ENCODE measurements around the gene IGHMBP2. TPM values are rescaled to one million over a fixed set of nuclear protein-coding genes. Genes with fewer than 3 reads are reported as not detected.

Gene IGHMBP2
- total and polyA plus RNA-seq, 2 experiments from 2014 or later = 14.3 to 27.7 TPM

- no peak overlapping the region for H2AFZ ChIP-seq
- H3K27me3 Mint-ChIP-seq (ENCODE audit: insufficient read depth, low read depth, poor library complexity) = peaks cover 8% of the 10 kb centered on the region
- peaks cover 6% of the 10 kb centered on the region; the same call in 1 of the 2 replicates for H3K4me1 ChIP-seq (ENCODE audit: insufficient read depth)
- no peak overlapping the region for H3K27ac Mint-ChIP-seq
- no peak overlapping the region for H3K27ac ChIP-seq (ENCODE audit: low read depth)
- H4K20me1 ChIP-seq (replicated peaks; ENCODE audit: insufficient read depth) = peaks cover 32% of the 10 kb centered on the region
- no peaks in the 10 kb centered on the region for H3K79me2 ChIP-seq (replicated peaks; ENCODE audit: insufficient read depth)
- DNase-seq (ENCODE audit: low spot score) (no peak), ATAC-seq (no peak)
- H3K36me3 ChIP-seq (ENCODE audit: insufficient read depth) = peaks cover 26% of the 10 kb centered on the region
- H3K4me3 ChIP-seq = no peak overlapping the region
- no peaks in the 10 kb centered on the region for H3K9me3 Mint-ChIP-seq
- peaks cover 59% of the 10 kb centered on the region for H3K36me3 Mint-ChIP-seq (ENCODE audit: low read depth)
- no peak overlapping the region for H3K4me3 Mint-ChIP-seq
- no peaks in the 10 kb centered on the region for H3K9me2 ChIP-seq (ENCODE audit: insufficient read depth)
- TF ChIP-seq STAT1 (IDR thresholded peaks at IDR 0.05; ENCODE audit: unreplicated experiment) (no peak), NANOG (IDR thresholded peaks at IDR 0.05; ENCODE audit: borderline replicate concordance) (no peak), ZNF331 (CRISPR knock-in tag; IDR thresholded peaks at IDR 0.05; ENCODE audit: low read depth) (no peak), REST (IDR thresholded peaks at IDR 0.05; ENCODE audit: unreplicated experiment) (no peak), POLR2AphosphoS5 (IDR thresholded peaks at IDR 0.05; ENCODE audit: low read depth) (no peak), ZNF462 (CRISPR knock-in tag; IDR thresholded peaks at IDR 0.05) (no peak), ETS1 (IDR thresholded peaks at IDR 0.05) (no peak), JUNB (IDR thresholded peaks at IDR 0.05; ENCODE audit: unreplicated experiment) (no peak), EZH2phosphoT487 (IDR thresholded peaks at IDR 0.05; ENCODE audit: unreplicated experiment) (no peak), EZH2 (IDR thresholded peaks at IDR 0.05; ENCODE audit: low read depth, unreplicated experiment) (no peak), CTCF (conservative IDR thresholded peaks at IDR 0.05; ENCODE audit: low read depth in 2 of 2) (no peak), ZNF114 (CRISPR knock-in tag; IDR thresholded peaks at IDR 0.05) (no peak), CREB1 (CRISPR knock-in tag; IDR thresholded peaks at IDR 0.05; ENCODE audit: low read depth) (no peak)
- no peaks in the 10 kb centered on the region for H3K27me3 ChIP-seq (ENCODE audit: insufficient read depth)
- H3K4me1 Mint-ChIP-seq = peaks cover 8% of the 10 kb centered on the region
- no peak overlapping the region for H3K4me2 ChIP-seq
- 0 out of 2 replicates have a peak, but pooled peaks cover 6% of the 10 kb centered on the region for H3F3A ChIP-seq (replicated peaks; ENCODE audit: low read depth)
These were observed 10.4 kb upstream of the IGHMBP2 start for GRCh38 chr11:68893282-68893681.
